Measurements from ENCODE around the gene RAPGEF2.

DNA sequence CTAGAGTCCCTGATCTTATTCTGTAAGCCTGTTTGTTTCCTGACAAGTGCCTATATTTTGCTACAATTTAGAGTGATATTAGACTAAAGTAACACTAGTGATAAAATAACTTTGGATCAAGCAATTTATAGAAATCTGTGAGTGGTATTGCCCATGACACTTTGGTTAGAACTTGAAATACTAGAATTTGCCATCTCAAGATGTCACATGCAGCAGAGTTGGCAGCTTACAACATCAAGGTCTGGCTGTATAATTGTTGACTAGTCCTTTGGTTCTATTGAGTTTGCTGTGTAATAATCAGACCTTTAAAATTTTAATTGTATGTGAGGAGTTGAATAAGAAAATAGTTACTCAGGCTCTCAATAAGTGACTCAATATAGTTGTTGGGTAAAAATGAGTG, 167.1 kb downstream of the RAPGEF2 start:
- TF ChIP-seq, protein P1, sequence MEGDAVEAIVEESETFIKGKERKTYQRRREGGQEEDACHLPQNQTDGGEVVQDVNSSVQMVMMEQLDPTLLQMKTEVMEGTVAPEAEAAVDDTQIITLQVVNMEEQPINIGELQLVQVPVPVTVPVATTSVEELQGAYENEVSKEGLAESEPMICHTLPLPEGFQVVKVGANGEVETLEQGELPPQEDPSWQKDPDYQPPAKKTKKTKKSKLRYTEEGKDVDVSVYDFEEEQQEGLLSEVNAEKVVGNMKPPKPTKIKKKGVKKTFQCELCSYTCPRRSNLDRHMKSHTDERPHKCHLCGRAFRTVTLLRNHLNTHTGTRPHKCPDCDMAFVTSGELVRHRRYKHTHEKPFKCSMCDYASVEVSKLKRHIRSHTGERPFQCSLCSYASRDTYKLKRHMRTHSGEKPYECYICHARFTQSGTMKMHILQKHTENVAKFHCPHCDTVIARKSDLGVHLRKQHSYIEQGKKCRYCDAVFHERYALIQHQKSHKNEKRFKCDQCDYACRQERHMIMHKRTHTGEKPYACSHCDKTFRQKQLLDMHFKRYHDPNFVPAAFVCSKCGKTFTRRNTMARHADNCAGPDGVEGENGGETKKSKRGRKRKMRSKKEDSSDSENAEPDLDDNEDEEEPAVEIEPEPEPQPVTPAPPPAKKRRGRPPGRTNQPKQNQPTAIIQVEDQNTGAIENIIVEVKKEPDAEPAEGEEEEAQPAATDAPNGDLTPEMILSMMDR (IDR thresholded peaks at IDR 0.05) = no peak
- no peak for TF ChIP-seq POLR2AphosphoS5 (IDR thresholded peaks at IDR 0.05; ENCODE audit: insufficient read depth in 1 of 2, low read depth in 1 of 2)
- TF ChIP-seq POLR2A (IDR thresholded peaks at IDR 0.05) = no peak
